ENCODE measurements around the gene SLC17A9. TPM values are rescaled to one million over a fixed set of nuclear protein-coding genes. Genes with fewer than 3 reads are reported as not detected.

The SLC17A9 gene
- total and polyA plus RNA-seq, 10 of the 15 experiments (the other 5 are each of a cell fraction or from before 2014, with no cell fraction given) = 0.72 to 74.1 (median 29.4) TPM

GRCh38 chr20:63000958-63001357 is 48.4 kb downstream of the SLC17A9 start:
- H3K9ac ChIP-seq (ENCODE audit: control insufficient read depth, insufficient read depth, low read length) = no peak overlapping the region
- H3K4me3 ChIP-seq = no peak overlapping the region
- ChIA-PET CTCF (interaction anchor here (0.8 to 1.4 kb wide), 2 partner anchors 47 to 99 kb away, joined by 3 read pairs; no protein-coding TSS in a partner anchor), RAD21 (ENCODE audit: unreplicated experiment) (no interaction called here), SMC1A (ENCODE audit: uncharacterized antibody, unreplicated experiment) (interaction anchor here (2.4 kb wide), 1 partner anchor 28 kb away, joined by 6 read pairs; no protein-coding TSS in a partner anchor), POLR2A (no interaction called here)
- H3K4me2 ChIP-seq (ENCODE audit: control insufficient read depth, insufficient read depth) = no peak overlapping the region
- BruUV-seq (replicated peaks) = no TSS peak
- H3K9me3 ChIP-seq (replicated peaks; ENCODE audit: control insufficient read depth, insufficient read depth, low read length) = no peaks in the 10 kb centered on the region
- H2AFZ ChIP-seq (ENCODE audit: control insufficient read depth, low read depth, low read length) = no peak overlapping the region
- H4K20me1 ChIP-seq (ENCODE audit: control insufficient read depth, insufficient read depth) = no peaks in the 10 kb centered on the region; the same call in 1 of the 2 replicates
- peaks cover 10 to 17% of the 10 kb centered on the region in 2 experiments for H3K27me3 ChIP-seq (replicated peaks in 1 of 2; ENCODE audit: control insufficient read depth in 2 of 2, insufficient read depth in 2 of 2, low read length in 1 of 2)
- WGBS (ENCODE audit: insufficient coverage, insufficient replicate concordance, low lambda C conversion rate, missing lambda C conversion rate) = 79% methylated on average over 11 of the region's 11 CpGs
- H3K79me2 ChIP-seq (ENCODE audit: control insufficient read depth, insufficient read depth, low read length) = no peaks in the 10 kb centered on the region
- H3K36me3 ChIP-seq (ENCODE audit: control insufficient read depth in 2 of 2, insufficient read depth in 2 of 2, low read length in 1 of 2) = no peaks in the 10 kb centered on the region
- no peak for FAIRE-seq
- no peaks in the 10 kb centered on the region for H3K4me1 ChIP-seq (ENCODE audit: control insufficient read depth, insufficient read depth, low read length)
- TF ChIP-seq POU2F2 (IDR thresholded peaks at IDR 0.05; ENCODE audit: borderline replicate concordance, low read depth, low read length) = no peak
- no peak for TF ChIP-seq CEBPZ (IDR thresholded peaks at IDR 0.05; ENCODE audit: low read depth, low read length)
- no peak for TF ChIP-seq SRF (IDR thresholded peaks at IDR 0.05; ENCODE audit: low read depth in 2 of 2, low read length in 2 of 2)
- no peak for TF ChIP-seq SKIL (IDR thresholded peaks at IDR 0.05; ENCODE audit: low read depth, poor library complexity, severe bottlenecking)
- no peak for TF ChIP-seq RBBP5 (conservative IDR thresholded peaks at IDR 0.05)
- no peak for TF ChIP-seq TCF7 (IDR thresholded peaks at IDR 0.05; ENCODE audit: borderline replicate concordance)
- TF ChIP-seq HSF1 (IDR thresholded peaks at IDR 0.05; ENCODE audit: low read depth, low read length) = no peak
- no peak for TF ChIP-seq USF2 (IDR thresholded peaks at IDR 0.05; ENCODE audit: borderline replicate concordance, low read depth, low read length)
- no peak for TF ChIP-seq PAX8 (IDR thresholded peaks at IDR 0.05)
- no peak for TF ChIP-seq CREB1 (IDR thresholded peaks at IDR 0.05; ENCODE audit: low read depth)
- TF ChIP-seq SP1 (IDR thresholded peaks at IDR 0.05; ENCODE audit: low read depth, low read length) = no peak
- TF ChIP-seq GABPA (IDR thresholded peaks at IDR 0.05; ENCODE audit: low read depth) = no peak
- no peak for TF ChIP-seq RCOR1 (conservative IDR thresholded peaks at IDR 0.05; ENCODE audit: low read depth, low read length)
- TF ChIP-seq SMC3 (IDR thresholded peaks at IDR 0.05; ENCODE audit: borderline replicate concordance, low read length) = no peak
- TF ChIP-seq ZNF217 (IDR thresholded peaks at IDR 0.05) = no peak
- no peak for TF ChIP-seq IRF4 (IDR thresholded peaks at IDR 0.05; ENCODE audit: low read depth, low read length)
- no peak for TF ChIP-seq YY1 (IDR thresholded peaks at IDR 0.05; ENCODE audit: low read depth, low read length)
- no peak for TF ChIP-seq POLR2AphosphoS5 (IDR thresholded peaks at IDR 0.05; ENCODE audit: low read length)
- no peak overlapping the region for H3K27ac ChIP-seq (ENCODE audit: control insufficient read depth, insufficient read depth)
- intact Hi-C loops (cut with micrococcal nuclease; ENCODE audit: unreplicated experiment) (no loop called here), in situ Hi-C loops (cut with MboI) (no loop called here)
- DNase-seq (ENCODE audit: low read depth, low spot score) = no peak
- no peak for ATAC-seq
